Measurements from ENCODE around the gene PEA15.

The PEA15 gene

DNA sequence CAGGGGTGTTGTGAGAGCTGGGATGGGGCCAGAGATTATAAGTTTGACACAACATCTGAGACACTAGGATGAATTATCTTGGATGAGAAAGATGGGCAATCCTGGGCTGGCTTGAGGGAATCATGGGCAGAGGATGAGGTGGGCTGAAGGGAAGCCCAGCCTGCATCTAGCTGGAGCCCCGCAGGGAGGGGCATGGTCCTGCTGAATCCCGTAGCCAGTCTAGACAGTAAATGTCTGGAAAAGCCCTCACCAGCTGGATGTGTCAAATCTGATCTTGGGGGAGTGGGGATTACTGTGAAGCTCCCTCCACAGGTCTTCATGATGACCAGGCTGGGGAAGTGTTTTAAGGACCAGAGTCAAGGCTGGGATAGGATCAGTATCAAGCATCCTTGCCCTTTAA is 18.5 kb upstream of the PEA15 start:
- TF ChIP-seq TAF1 (IDR thresholded peaks at IDR 0.05; ENCODE audit: borderline replicate concordance, low read depth, low read length) (no peak), POLR2AphosphoS5 (IDR thresholded peaks at IDR 0.05; ENCODE audit: low read depth, low read length) (no peak), POLR2A (IDR thresholded peaks at IDR 0.05; ENCODE audit: low read depth, low read length) (no peak)
- FAIRE-seq (no peak), DNase-seq (ENCODE audit: insufficient read length) (no peak)

DNA sequence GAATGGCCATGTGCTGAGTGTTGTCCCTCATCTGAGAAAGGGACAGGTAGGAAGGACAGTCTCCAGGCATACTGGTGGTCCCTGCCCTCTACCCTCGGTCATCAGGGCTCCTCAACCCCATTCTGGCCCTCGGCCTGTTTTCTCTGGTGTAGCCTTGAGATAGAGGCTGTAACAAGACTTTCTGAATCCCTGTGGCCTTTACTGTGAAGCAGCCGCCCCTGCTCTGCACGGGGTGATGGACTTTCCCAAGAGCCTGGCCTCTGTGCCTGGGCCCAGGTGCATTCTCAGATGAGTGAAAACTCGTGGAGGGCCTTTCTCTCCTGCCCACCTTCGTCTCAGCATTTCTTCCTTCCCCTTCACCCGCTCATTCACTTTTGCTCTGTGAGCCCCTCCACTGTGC is 17.8 kb upstream of the PEA15 start:
- FAIRE-seq (no peak), DNase-seq (ENCODE audit: insufficient read length) (no peak)
- TF ChIP-seq TAF1 (IDR thresholded peaks at IDR 0.05; ENCODE audit: borderline replicate concordance, low read depth, low read length) (no peak), POLR2A (IDR thresholded peaks at IDR 0.05; ENCODE audit: low read depth, low read length) (no peak), POLR2AphosphoS5 (IDR thresholded peaks at IDR 0.05; ENCODE audit: low read depth, low read length) (no peak)

DNA sequence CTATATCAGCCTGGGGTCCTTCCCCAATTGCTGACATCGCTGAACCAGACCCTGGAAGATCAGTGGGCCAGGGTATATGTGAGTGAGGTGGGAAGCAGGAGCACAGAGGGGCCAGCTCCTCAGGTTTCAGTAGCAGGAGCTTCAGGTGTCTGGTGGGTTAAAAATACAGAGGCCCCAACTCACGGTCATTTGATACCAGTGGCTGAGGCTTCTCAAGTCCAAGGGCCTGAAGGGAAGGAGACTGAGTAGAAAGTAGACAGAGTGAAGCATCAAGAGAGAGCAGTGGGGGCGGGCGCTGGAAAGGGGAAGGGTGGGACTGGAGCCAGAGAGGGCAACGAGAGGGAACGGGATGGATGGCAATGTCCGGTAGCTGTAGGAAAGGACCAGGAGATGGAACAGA is 16.8 kb upstream of the PEA15 start:
- TF ChIP-seq POLR2A (IDR thresholded peaks at IDR 0.05; ENCODE audit: low read depth, low read length) = no peak
- DNase-seq (ENCODE audit: insufficient read length) = no peak
- FAIRE-seq = no peak

DNA sequence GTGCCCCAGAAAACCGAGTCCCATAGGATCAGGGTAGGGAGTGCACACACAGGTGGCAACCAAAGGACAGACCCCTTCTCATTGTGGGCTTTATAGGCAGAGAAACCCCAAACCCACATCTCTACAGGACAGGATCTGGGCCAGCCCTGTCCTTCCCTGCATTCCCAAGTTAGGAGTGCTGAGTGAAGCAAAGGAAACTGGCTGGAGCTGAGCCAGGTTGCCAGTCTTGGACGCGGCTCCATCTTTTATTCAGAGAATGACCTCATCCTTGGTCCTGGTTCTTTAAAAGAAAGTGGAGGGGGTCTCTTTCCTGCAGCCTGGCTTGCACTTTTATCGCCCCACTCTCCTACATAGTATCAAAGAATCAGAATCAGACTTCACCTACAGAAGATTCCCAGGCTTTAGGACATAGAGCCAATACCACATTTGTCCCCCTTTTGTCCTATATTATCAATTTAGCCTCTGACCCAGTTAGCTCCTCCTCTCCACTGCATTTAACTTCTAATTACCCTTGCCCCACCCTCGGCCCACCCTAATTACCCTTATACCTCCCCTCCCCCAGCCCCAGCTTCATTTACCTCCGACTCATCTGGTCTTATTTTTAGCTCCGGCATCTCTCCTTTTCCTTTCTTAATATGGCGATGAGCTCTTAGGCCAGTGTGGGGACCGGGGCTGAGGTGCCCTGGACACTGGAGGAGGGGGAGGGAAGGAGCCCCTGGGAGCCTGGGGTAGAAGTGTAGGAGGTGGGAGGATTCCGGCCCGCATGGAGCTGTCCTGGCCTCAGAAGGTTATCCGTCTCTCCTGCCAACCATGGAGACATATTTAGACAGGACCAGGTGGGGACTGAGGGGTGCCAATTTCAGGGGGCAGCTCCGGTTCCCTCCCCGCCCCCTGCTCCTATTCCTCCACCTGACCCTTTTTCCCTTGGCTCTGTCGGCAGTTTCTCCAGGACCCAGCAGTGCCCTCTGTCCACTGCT is 15.2 kb upstream of the PEA15 start, which contains the start of gene CASQ1:
CASQ1 (plus strand) TSS at position 927 of the 977 bp plus-strand sequence. CDS start 177 bp downstream, outside the sequence.
- FAIRE-seq (no peak), DNase-seq (ENCODE audit: insufficient read length) (no peak)
- TF ChIP-seq POLR2AphosphoS5 (IDR thresholded peaks at IDR 0.05; ENCODE audit: low read depth, low read length) (no peak), POLR2A (IDR thresholded peaks at IDR 0.05; ENCODE audit: low read depth, low read length) (no peak), TAF1 (IDR thresholded peaks at IDR 0.05; ENCODE audit: borderline replicate concordance, low read depth, low read length) (no peak)

DNA sequence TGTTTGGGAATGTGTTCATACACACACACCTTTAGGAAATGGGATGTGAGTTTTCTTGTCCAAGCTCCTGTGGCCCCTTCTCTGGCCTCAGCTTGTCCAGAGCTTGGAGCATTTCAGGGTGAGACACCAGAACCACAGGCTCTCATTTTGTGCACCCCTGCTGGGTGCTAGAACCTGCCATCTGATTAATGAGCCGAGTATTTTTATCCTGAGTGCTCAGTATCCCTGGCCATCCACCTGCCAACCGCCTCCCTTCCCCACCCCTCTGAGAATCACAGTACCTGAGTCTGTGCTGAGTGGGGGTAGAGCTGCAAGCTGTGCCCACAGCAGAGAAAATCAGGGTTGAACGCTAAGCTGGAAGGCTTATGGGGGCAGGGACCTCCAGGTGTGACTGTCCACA is 13.4 kb upstream of the PEA15 start:
- no peak for FAIRE-seq
- TF ChIP-seq POLR2AphosphoS5 (IDR thresholded peaks at IDR 0.05; ENCODE audit: low read depth, low read length) (no peak), POLR2A (IDR thresholded peaks at IDR 0.05; ENCODE audit: low read depth, low read length) (no peak), TAF1 (IDR thresholded peaks at IDR 0.05; ENCODE audit: borderline replicate concordance, low read depth, low read length) (no peak)
- no peak for DNase-seq (ENCODE audit: insufficient read length)

DNA sequence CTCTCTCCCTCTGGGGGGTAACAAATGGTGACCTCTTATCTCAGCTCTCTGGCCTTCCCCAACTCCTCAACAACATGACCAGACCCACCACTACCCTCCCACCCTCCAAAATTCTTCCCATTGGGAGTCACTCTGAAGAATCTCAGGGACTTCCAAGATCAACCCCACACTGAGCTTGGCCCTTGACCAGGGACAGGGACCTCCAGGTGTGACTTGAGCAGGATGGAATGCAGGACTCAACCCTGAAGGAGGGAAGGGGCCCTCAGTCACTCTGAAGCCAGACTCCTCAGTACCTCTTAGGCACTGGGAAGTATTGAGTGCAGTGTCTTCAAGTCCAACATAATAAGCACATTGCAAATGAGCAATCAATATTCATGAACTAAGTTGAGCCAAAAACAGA is 12.9 kb upstream of the PEA15 start:
- TF ChIP-seq POLR2AphosphoS5 (IDR thresholded peaks at IDR 0.05; ENCODE audit: low read depth, low read length) (no peak), TAF1 (IDR thresholded peaks at IDR 0.05; ENCODE audit: borderline replicate concordance, low read depth, low read length) (no peak), POLR2A (IDR thresholded peaks at IDR 0.05; ENCODE audit: low read depth, low read length) (no peak)
- no peak for FAIRE-seq
- no peak for DNase-seq (ENCODE audit: insufficient read length)

DNA sequence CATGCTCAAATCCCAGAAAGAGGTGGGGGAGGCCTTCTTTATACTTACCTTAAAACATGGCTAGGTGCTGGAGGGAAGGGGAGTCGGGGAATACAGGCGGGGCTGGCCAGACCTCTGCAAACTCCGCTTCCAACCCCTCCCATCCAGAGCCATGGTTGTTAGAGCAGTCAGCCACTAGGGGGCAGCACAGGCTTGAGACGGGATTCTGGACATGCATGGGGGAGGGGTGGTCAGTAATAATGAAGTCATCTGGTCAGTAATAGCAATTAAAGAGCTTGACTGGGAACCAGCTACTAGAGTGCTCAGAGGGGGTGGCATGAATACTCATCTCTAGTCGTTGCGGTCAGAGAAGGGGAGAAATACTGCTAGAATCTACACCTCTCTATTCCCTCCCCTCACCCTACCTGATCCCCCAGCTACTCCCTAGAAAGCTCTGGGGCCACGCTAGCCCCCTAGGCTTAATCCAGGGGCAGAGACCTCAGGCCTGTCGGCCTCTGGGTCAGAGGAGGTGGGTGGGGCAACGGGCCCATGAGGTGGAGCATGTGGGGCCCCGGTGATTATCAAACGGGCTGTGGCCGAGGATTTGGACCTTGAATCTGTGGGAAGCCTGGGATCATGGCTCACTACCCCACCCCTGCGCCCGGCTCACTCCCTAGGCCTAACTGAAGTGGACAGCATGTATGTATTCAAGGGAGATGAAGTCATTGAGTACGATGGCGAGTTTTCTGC is 11.9 kb upstream of the PEA15 start:
- TF ChIP-seq TAF1 (IDR thresholded peaks at IDR 0.05; ENCODE audit: borderline replicate concordance, low read depth, low read length) (no peak), POLR2A (IDR thresholded peaks at IDR 0.05; ENCODE audit: low read depth, low read length) (no peak), POLR2AphosphoS5 (IDR thresholded peaks at IDR 0.05; ENCODE audit: low read depth, low read length) (no peak)
- peak; percentile 98 for FAIRE-seq

DNA sequence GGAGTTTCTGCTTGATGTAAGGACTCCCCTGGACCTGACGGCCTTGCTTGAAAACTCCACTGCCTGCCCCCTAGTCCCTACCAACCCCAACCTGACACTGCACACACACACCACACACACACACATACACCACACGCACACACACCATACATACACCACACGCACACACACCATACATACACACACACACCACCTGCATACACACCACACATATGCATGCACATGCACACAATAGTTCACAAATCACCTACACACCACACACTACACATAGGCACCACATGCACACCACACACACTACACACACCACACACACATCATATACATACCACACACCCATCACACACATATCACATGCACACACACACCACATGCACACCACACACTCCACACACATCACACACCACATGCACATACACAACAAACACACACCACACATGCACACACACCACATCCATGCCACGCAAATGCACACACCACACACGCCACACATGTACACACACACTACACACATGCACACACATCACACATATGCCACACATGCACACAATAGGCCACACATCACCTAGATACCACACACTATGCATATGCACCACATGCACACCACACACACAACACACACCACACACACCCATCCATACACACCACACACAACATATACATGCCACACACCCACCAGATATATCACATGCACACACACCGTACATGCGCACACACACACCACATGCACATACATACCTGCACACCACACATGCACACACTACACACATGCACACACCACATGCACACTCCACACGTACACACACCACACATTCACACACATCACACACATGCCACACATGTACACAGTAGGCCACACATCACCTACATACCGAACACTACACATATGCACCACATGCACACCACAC is 11.1 kb upstream of the PEA15 start:
- TF ChIP-seq POLR2A (IDR thresholded peaks at IDR 0.05; ENCODE audit: low read depth, low read length) (no peak), POLR2AphosphoS5 (IDR thresholded peaks at IDR 0.05; ENCODE audit: low read depth, low read length) (no peak), TAF1 (IDR thresholded peaks at IDR 0.05; ENCODE audit: borderline replicate concordance, low read depth, low read length) (no peak)
- DNase-seq (ENCODE audit: insufficient read length) (no peak), FAIRE-seq (peak; percentile 89)

More for the DNA sequence above, 11.9 kb upstream of the PEA15 start:
- peak; percentile 47 for DNase-seq (ENCODE audit: insufficient read length)

DNA sequence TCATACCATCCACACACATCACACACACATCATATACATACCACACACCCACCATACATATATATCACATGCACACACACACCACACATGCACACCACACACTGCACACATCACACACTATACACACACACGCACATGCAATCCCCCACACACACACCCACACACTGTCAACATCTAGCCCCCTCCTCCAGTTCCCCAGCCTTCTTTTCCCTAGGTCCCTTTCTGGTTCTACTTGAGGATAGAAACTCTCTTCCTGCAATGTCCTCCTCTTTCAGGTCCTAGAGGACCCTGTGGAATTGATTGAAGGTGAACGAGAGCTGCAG is 10.5 kb upstream of the PEA15 start:
- TF ChIP-seq TAF1 (IDR thresholded peaks at IDR 0.05; ENCODE audit: borderline replicate concordance, low read depth, low read length) (no peak), POLR2A (IDR thresholded peaks at IDR 0.05; ENCODE audit: low read depth, low read length) (no peak), POLR2AphosphoS5 (IDR thresholded peaks at IDR 0.05; ENCODE audit: low read depth, low read length) (no peak)
- DNase-seq (ENCODE audit: insufficient read length) (no peak), FAIRE-seq (no peak)

DNA sequence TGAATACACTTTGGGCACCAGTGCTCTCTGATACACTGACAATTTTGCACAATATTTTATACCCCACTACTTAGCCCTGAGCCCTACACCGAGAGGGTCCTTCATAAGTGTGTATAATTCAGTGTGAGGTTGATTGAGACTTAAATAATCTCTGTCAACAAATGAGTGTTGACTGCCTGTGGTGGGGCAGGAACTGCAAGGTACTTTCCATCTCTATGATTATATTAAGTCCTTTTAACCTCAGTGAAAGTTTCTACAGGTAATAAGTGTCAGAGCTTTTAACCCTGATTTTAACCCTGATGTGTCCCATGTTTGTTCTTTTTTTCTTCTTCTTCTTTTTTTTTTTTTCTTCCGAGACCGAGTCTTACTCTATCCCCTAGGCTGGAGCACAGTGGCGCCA is 9.0 kb upstream of the PEA15 start:
- DNase-seq (ENCODE audit: insufficient read length) (no peak), FAIRE-seq (no peak)
- no peak for TF ChIP-seq TAF1 (IDR thresholded peaks at IDR 0.05; ENCODE audit: borderline replicate concordance, low read depth, low read length)
- TF ChIP-seq POLR2A (IDR thresholded peaks at IDR 0.05; ENCODE audit: low read depth, low read length) = no peak

DNA sequence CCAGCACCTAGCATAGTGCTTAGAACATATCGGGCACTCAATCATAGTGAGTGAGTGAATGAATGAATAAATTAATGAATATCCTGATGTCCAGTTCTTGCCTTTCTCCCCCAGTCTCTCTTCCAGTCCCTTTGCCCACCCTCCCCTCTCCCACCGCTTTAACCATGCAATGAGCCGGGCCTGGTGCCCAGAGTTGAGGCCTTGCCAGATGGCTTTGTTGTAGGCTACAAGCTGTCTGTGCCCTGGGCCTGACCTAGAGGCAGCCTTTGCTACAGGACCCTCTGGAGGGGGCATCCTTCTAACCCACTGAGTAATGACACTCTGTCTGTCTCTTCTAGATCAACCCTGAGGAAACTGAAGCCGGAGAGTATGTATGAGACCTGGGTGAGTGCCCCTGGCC is 8.0 kb upstream of the PEA15 start:
- no peak for TF ChIP-seq POLR2A (IDR thresholded peaks at IDR 0.05; ENCODE audit: low read depth, low read length)
- no peak for TF ChIP-seq TAF1 (IDR thresholded peaks at IDR 0.05; ENCODE audit: borderline replicate concordance, low read depth, low read length)
- no peak for TF ChIP-seq POLR2AphosphoS5 (IDR thresholded peaks at IDR 0.05; ENCODE audit: low read depth, low read length)
- DNase-seq (ENCODE audit: insufficient read length) = no peak
- no peak for FAIRE-seq

Data from GM12892 (cell line).